Rectal smooth muscle tissue (tissue), 1 donor: ENCODE measurements around the gene SLC22A4.
A peak's percentile ranks its signal among the peaks of the same experiment; 100 is the strongest.

Experiments
- H3K27ac ChIP-seq: one replicate; pipeline ENCODE4 v1.7.0; 2013; ENCODE audit warnings: low read depth, low read length, inconsistent platforms
- H3K27me3 ChIP-seq: one replicate; pipeline ENCODE4 v1.7.0; 2013; ENCODE audit warnings: low read length; ENCODE audit not compliant: control insufficient read depth, insufficient read depth
- H3K36me3 ChIP-seq: one replicate; pipeline ENCODE4 v1.7.0; 2013; ENCODE audit warnings: low read length; ENCODE audit not compliant: control insufficient read depth, insufficient read depth
- H3K4me1 ChIP-seq: one replicate; pipeline ENCODE4 v1.7.0; 2013; ENCODE audit warnings: low read length; ENCODE audit not compliant: control insufficient read depth, insufficient read depth
- H3K4me3 ChIP-seq: one replicate; pipeline ENCODE4 v1.7.0; 2013; ENCODE audit warnings: low read length
- H3K9ac ChIP-seq: one replicate; pipeline ENCODE4 v1.7.0; 2013; ENCODE audit warnings: low read length

The SLC22A4 gene

DNA sequence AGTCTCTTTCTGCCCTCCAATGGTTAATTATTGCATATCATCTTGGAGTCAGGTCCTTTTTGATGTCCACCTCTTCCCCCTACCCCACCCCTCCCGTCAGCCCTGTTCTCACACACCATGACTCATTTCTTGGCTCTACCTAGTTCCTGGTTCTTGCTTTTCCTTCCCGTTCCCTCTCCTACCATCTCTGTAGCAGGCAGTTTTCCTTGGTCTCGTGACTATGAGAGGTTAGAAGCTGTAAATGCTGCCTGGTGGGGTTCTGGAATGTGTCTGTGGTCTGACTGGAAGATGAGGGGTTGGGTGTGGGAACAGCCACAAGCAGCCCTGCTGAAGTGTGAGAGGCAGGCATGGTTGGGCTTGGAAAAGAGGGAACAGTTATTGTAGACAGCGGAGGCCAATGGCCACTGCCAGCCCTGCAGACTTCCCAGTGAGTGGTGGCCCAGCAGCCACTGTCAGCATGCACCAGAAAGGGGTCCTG, 93.5 kb downstream of the SLC22A4 start:
- Histone ChIP-seq H3K9ac (no peak overlapping the region), H3K27ac (peak overlapping the region; percentile 96), H3K27me3 (no peaks in the 10 kb centered on the region), H3K36me3 (peaks cover 3% of the 10 kb centered on the region), H3K4me1 (peaks cover 51% of the 10 kb centered on the region), H3K4me3 (peak overlapping the region; percentile 25)

- Histone ChIP-seq H3K4me1 (peaks cover 51% of the 10 kb centered on the region), H3K27me3 (no peaks in the 10 kb centered on the region), H3K27ac (peak overlapping the region; percentile 96), H3K9ac (no peak overlapping the region), H3K4me3 (peak overlapping the region; percentile 25), H3K36me3 (peaks cover 3% of the 10 kb centered on the region)
Observed at GRCh38 chr5:132388244-132389050, 94.3 kb downstream of the SLC22A4 start.

GRCh38 chr5:132389051-132389331, 94.8 kb downstream of the SLC22A4 start:
- H3K4me3 ChIP-seq, result no peak overlapping the region
- H3K9ac ChIP-seq, result no peak overlapping the region
- peak overlapping the region; percentile 96 for H3K27ac ChIP-seq
- peaks cover 1% of the 10 kb centered on the region for H3K36me3 ChIP-seq
- H3K4me1 ChIP-seq, result peaks cover 51% of the 10 kb centered on the region
- H3K27me3 ChIP-seq, result no peaks in the 10 kb centered on the region

DNA sequence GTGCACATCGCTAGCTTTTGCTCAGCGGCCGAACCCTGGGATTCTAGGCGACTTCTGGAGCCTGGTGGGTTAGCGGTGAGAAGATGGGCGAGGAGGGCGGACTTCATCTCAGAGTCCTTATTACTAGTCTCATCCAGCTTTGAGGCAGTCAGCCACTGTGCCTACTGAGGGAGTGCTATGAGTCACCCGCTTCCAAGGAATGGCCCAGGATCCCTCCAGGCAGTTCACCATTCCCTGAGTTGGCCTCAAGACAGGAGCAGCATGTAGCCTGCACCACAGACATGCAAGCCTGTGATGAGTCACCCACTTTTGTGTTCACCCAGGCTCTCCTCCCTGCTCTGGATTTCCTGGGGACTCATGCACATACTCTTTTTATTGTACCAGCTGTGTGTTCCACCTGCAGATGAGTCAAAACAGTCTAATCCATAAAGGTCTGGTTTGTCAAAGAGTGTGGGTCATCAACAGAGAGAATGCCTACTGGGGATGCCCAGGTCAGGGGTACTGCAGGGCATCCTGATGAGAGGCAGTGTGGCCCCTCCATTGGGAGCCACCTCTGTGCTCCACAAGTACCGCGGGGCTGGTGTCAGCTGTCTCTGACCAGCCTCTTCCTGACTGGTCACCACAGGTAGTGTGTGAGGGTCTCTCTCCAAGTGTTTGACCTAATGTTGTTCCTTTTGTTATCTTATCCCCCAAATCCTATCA, 95.5 kb downstream of the SLC22A4 start:
- peaks cover 51% of the 10 kb centered on the region for H3K4me1 ChIP-seq

DNA sequence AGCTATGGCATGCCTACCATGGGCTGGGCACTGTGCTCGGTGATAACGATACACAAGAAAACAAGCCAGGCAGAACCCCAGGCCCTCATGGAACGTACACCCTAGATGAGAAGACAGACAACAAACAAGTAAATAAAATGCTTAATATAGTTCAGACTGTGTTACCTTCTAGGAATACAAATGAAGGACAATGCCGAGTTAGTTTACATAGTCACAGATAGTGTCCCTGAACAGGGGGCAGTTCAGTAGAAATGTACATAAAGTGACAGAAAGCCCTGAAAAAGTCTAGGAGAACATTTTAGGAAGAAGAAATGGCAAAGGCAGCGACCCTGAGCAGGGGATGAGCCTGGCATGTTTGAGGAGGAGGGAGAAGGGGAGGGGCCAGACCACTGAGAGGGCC, 97.1 kb downstream of the SLC22A4 start:
- H3K27ac ChIP-seq, result no peak overlapping the region

More for the DNA sequence above, 95.5 kb downstream of the SLC22A4 start:
- H3K9ac ChIP-seq, result no peak overlapping the region
- H3K27ac ChIP-seq, result peak overlapping the region; percentile 96
- H3K4me3 ChIP-seq, result no peak overlapping the region
- no peaks in the 10 kb centered on the region for H3K36me3 ChIP-seq
- H3K27me3 ChIP-seq, result no peaks in the 10 kb centered on the region

GRCh38 chr5:132391870-132392269, 97.7 kb downstream of the SLC22A4 start:
- Histone ChIP-seq H3K27me3 (no peaks in the 10 kb centered on the region), H3K4me3 (no peak overlapping the region), H3K27ac (no peak overlapping the region), H3K4me1 (peaks cover 40% of the 10 kb centered on the region), H3K9ac (no peak overlapping the region), H3K36me3 (peaks cover 2% of the 10 kb centered on the region)

More for the DNA sequence above, 97.1 kb downstream of the SLC22A4 start:
- Histone ChIP-seq H3K36me3 (peaks cover 2% of the 10 kb centered on the region), H3K9ac (no peak overlapping the region), H3K4me1 (peaks cover 47% of the 10 kb centered on the region), H3K4me3 (no peak overlapping the region), H3K27me3 (no peaks in the 10 kb centered on the region)

DNA sequence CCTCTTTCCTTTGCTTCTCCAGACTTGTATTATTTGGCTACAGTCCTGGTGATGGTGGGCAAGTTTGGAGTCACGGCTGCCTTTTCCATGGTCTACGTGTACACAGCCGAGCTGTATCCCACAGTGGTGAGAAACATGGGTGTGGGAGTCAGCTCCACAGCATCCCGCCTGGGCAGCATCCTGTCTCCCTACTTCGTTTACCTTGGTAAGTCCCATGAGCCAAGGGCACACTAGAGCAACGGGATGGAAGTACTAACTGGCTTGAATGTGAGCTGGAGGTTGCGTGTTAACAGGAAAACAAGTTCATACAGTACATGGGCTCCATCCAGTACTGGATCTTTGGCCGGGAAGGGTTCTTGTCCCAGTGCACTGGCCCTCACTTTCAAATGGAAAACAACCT, 98.2 kb downstream of the SLC22A4 start:
- Histone ChIP-seq H3K36me3 (peaks cover 2% of the 10 kb centered on the region), H3K4me3 (no peak overlapping the region), H3K4me1 (peaks cover 36% of the 10 kb centered on the region), H3K27me3 (no peaks in the 10 kb centered on the region), H3K9ac (no peak overlapping the region), H3K27ac (no peak overlapping the region)

DNA sequence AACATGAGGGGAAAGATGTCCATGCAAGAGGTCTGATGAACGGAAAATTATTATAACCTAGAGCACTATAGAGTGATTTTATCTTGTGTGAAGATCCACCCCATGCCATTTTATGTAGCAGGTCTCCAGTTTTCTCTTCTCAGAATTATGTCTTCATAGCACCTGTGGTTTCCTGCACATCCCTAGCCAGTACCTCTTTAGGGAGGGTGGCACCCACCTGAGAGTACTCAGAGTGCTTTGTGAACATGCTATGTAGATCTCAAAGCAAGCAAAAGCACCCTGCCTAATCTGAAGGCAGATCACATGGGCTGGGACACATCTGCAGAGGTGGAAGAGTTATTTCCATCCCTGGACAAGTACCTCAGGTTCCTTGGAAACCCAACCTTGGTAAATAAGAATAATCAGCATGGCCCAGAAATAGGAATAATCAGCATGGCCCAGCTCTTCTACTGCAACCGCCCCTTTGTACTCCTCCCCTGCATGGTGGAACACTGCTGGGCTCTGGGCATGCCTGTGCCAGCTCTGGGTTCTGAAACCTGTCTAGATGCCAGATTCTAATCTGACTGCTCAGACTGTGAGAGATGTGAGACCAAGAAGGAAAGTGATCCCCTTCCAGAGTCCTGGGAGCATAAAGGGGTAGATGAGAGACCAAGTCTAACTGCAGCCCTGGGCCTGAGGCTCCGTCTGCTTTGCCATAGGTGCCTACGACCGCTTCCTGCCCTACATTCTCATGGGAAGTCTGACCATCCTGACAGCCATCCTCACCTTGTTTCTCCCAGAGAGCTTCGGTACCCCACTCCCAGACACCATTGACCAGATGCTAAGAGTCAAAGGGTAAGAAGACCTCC, 99.0 kb downstream of the SLC22A4 start:
- Histone ChIP-seq H3K27ac (no peak overlapping the region), H3K36me3 (peaks cover 2% of the 10 kb centered on the region), H3K9ac (no peak overlapping the region), H3K4me3 (no peak overlapping the region), H3K27me3 (no peaks in the 10 kb centered on the region), H3K4me1 (peaks cover 29% of the 10 kb centered on the region)
